HCT116 (cell line): Measurements from ENCODE around the gene CNTN5. TPM values are rescaled to one million over a fixed set of nuclear protein-coding genes. Genes with fewer than 3 reads are reported as not detected.

Experiments used
- ATAC-seq: fragments of 200-7000 bp; cut with Tn5 transposase; 2 replicates; pipeline ENCODE4 v1.9.1; 2020; ENCODE audit warnings: mild to moderate bottlenecking, moderate library complexity
- BruUV-seq: library from RNA; stranded (reverse); fragments of 400-500 nt; replicated peaks from 2 replicates; lab custom pipeline; 2021; lab: Mats Ljungman, UMichigan
- CTCF ChIA-PET: fragments of 300-600 bp; sonication (Branson Sonifier 250); formaldehyde crosslinking; loops from one replicate; lab custom pipeline; 2021; ENCODE audit warnings: antibody characterized with exemption; lab: Charles Lee
- POLR2A ChIA-PET: fragments of 300-600, 350-600 bp; sonication (Branson Sonifier 250); formaldehyde crosslinking; loops from one replicate; lab custom pipeline; 2021; ENCODE audit warnings: antibody characterized with exemption; lab: Charles Lee
- RAD21 ChIA-PET, 2 experiments: fragments of 300-600 bp; sonication (Branson Sonifier 250); formaldehyde crosslinking; loops; one replicate each; lab custom pipeline; 2023; ENCODE audit warnings: low total read pairs in 2 of 2; ENCODE audit not compliant: uncharacterized antibody in 2 of 2, unreplicated experiment in 2 of 2, low non-redundant PET in 1 of 2; lab: Charles Lee
- DNase-seq: peaks from one replicate; pipeline ENCODE4 v3.0.0-alpha.2; 2010; ENCODE audit warnings: low read depth, low spot score
- H2AFZ ChIP-seq: fragments of 200-600 bp; shearing (Covaris generic), sonication (generic); 2 replicates; pipeline ENCODE4 v1.6.1; 2017; ENCODE audit warnings: low read depth, mixed run types, mixed read lengths, antibody characterized with exemption, low read length; ENCODE audit not compliant: poor library complexity, severe bottlenecking
- H3K27ac ChIP-seq: 2 replicates; pipeline ENCODE4 v1.5.1; 2012; ENCODE audit warnings: low read depth, low read length
- H3K27me3 ChIP-seq: fragments of 200-600 bp; sonication (generic); 2 replicates; pipeline ENCODE4 v1.6.1; 2016; ENCODE audit warnings: mixed run types, low read length, mixed read lengths; ENCODE audit not compliant: insufficient read depth
- H3K36me3 ChIP-seq, 2 experiments: fragments of 200-500 bp in 1 of 2; fragments of 200-600 bp in 1 of 2; sonication (Bioruptor generic) in 1 of 2; sonication (generic) in 1 of 2; 2 replicates each; pipeline versions ENCODE4 v1.5.1 to v1.6.1; 2014 to 2016; ENCODE audit warnings: low read length in 2 of 2, inconsistent platforms in 1 of 2, mixed read lengths in 1 of 2, mixed run types in 1 of 2; ENCODE audit not compliant: insufficient read depth in 2 of 2, control insufficient read depth in 1 of 2
- H3K4me1 ChIP-seq, 2 experiments: fragments of 200-600 bp in 1 of 2; sonication (generic) in 1 of 2; 2 replicates each; pipeline versions ENCODE4 v1.5.1 to v1.6.1; 2012 to 2017; ENCODE audit warnings: low read length in 2 of 2, inconsistent platforms in 1 of 2, mild to moderate bottlenecking in 1 of 2, mixed read lengths in 1 of 2, mixed run types in 1 of 2, moderate library complexity in 1 of 2; ENCODE audit not compliant: insufficient read depth in 2 of 2, control insufficient read depth in 1 of 2
- H3K4me2 ChIP-seq: fragments of 200-600 bp; sonication (generic); 2 replicates; pipeline ENCODE4 v1.6.1; 2017; ENCODE audit warnings: mixed run types, low read length, mixed read lengths
- H3K4me3 ChIP-seq, 2 experiments: fragments of 200-600 bp in 1 of 2; sonication (generic) in 1 of 2; replicated peaks in 1 of 2; 2 replicates each; pipeline ENCODE4 v1.5.1; 2011 to 2016; ENCODE audit warnings: low read length in 2 of 2, control low read depth in 1 of 2, low read depth in 1 of 2, mild to moderate bottlenecking in 1 of 2, mixed read lengths in 1 of 2, mixed run types in 1 of 2
- H3K79me2 ChIP-seq: fragments of 200-600 bp; sonication (generic); 2 replicates; pipeline ENCODE4 v1.6.1; 2017; ENCODE audit warnings: mild to moderate bottlenecking, mixed run types, low read length, moderate library complexity, mixed read lengths; ENCODE audit not compliant: insufficient read depth
- H3K9ac ChIP-seq: fragments of 200-600 bp; sonication (generic); 2 replicates; pipeline ENCODE4 v1.6.1; 2016; ENCODE audit warnings: low read length, mixed read lengths
- H3K9me2 ChIP-seq: fragments of 200-600 bp; sonication (generic), shearing (Covaris generic); 2 replicates; pipeline ENCODE4 v1.6.1; 2017; ENCODE audit warnings: mixed run types, mild to moderate bottlenecking, moderate library complexity; ENCODE audit not compliant: insufficient read depth
- H3K9me3 ChIP-seq, 2 experiments: fragments of 200-500 bp in 1 of 2; fragments of 200-600 bp in 1 of 2; sonication (Bioruptor generic) in 1 of 2; sonication (generic) in 1 of 2; 2 replicates each; pipeline ENCODE4 v1.6.1; 2014 to 2017; ENCODE audit warnings: low read length in 2 of 2, mixed read lengths in 2 of 2, inconsistent platforms in 1 of 2, low read depth in 1 of 2, mild to moderate bottlenecking in 1 of 2, mixed run types in 1 of 2, moderate library complexity in 1 of 2; ENCODE audit not compliant: control insufficient read depth in 1 of 2, insufficient read depth in 1 of 2
- H4K20me1 ChIP-seq: fragments of 200-600 bp; sonication (generic), shearing (Covaris generic); 2 replicates; pipeline ENCODE4 v1.6.1; 2017; ENCODE audit warnings: mixed run types, mild to moderate bottlenecking, moderate library complexity; ENCODE audit not compliant: insufficient read depth
- CEBPB ChIP-seq: IDR thresholded peaks from 2 replicates; pipeline ENCODE4 v1.6.1; 2012; ENCODE audit warnings: low read depth
- ELF1 ChIP-seq: IDR thresholded peaks from 2 replicates; pipeline ENCODE4 v1.6.1; 2012; ENCODE audit warnings: low read depth, borderline replicate concordance
- MAX ChIP-seq: IDR thresholded peaks from 2 replicates; pipeline ENCODE4 v1.6.1; 2012
- intact Hi-C: fragments of 100-400 bp; cut with micrococcal nuclease; formaldehyde crosslinking; loops from 2 replicates; pipeline ENCODE4 v1.10.0; 2022
- total RNA-seq: library from RNA; stranded (reverse); gene quantifications from one replicate; pipeline ENCODE4 v1.2.1, GENCODE V29; 2021; ENCODE audit not compliant: unreplicated experiment
- TF ChIP-seq, protein P1 (sequence below): IDR thresholded peaks from 2 replicates; pipeline ENCODE4 v1.6.1; 2012; ENCODE audit warnings: low read depth
- TF ChIP-seq, protein P2 (sequence below), 3 experiments: fragments of 200-600 bp in 1 of 3; sonication (generic) in 1 of 3; IDR thresholded peaks in 2 of 3; conservative IDR thresholded peaks in 1 of 3; 2 replicates each; pipeline ENCODE4 v1.5.1; 2012 to 2017; ENCODE audit warnings: low read depth in 2 of 3, low read length in 2 of 3, antibody characterized with exemption in 1 of 3, borderline replicate concordance in 1 of 3, control low read depth in 1 of 3, mild to moderate bottlenecking in 1 of 3, mixed read lengths in 1 of 3, mixed run types in 1 of 3, moderate library complexity in 1 of 3; ENCODE audit not compliant: insufficient read depth in 1 of 3

The CNTN5 gene
- total RNA-seq, 1 experiment from 2014 or later: not detected

GRCh38 chr11:99568808-99569207 is 548.1 kb downstream of the CNTN5 start:
- H3K4me2 ChIP-seq: no peak overlapping the region
- H3K9me3 ChIP-seq: no peaks in the 10 kb centered on the region; a peak in 3 of 4 replicates
- H3K36me3 ChIP-seq: no peaks in the 10 kb centered on the region
- no peak overlapping the region for H3K27ac ChIP-seq
- no peaks in the 10 kb centered on the region for H3K27me3 ChIP-seq
- no peak overlapping the region for H3K4me3 ChIP-seq
- no peak overlapping the region for H3K9ac ChIP-seq
- no peak for DNase-seq
- no peaks in the 10 kb centered on the region for H3K4me1 ChIP-seq
- H4K20me1 ChIP-seq: no peaks in the 10 kb centered on the region
- no peak for ATAC-seq
- intact Hi-C loops: no loop called here
- RAD21 ChIA-PET: no interaction called here
- CTCF ChIA-PET: no interaction called here
- TF ChIP-seq, protein P1, sequence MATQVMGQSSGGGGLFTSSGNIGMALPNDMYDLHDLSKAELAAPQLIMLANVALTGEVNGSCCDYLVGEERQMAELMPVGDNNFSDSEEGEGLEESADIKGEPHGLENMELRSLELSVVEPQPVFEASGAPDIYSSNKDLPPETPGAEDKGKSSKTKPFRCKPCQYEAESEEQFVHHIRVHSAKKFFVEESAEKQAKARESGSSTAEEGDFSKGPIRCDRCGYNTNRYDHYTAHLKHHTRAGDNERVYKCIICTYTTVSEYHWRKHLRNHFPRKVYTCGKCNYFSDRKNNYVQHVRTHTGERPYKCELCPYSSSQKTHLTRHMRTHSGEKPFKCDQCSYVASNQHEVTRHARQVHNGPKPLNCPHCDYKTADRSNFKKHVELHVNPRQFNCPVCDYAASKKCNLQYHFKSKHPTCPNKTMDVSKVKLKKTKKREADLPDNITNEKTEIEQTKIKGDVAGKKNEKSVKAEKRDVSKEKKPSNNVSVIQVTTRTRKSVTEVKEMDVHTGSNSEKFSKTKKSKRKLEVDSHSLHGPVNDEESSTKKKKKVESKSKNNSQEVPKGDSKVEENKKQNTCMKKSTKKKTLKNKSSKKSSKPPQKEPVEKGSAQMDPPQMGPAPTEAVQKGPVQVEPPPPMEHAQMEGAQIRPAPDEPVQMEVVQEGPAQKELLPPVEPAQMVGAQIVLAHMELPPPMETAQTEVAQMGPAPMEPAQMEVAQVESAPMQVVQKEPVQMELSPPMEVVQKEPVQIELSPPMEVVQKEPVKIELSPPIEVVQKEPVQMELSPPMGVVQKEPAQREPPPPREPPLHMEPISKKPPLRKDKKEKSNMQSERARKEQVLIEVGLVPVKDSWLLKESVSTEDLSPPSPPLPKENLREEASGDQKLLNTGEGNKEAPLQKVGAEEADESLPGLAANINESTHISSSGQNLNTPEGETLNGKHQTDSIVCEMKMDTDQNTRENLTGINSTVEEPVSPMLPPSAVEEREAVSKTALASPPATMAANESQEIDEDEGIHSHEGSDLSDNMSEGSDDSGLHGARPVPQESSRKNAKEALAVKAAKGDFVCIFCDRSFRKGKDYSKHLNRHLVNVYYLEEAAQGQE: no peak
- TF ChIP-seq MAX (no peak), CEBPB (no peak), ELF1 (no peak)
- TF ChIP-seq, protein P2, sequence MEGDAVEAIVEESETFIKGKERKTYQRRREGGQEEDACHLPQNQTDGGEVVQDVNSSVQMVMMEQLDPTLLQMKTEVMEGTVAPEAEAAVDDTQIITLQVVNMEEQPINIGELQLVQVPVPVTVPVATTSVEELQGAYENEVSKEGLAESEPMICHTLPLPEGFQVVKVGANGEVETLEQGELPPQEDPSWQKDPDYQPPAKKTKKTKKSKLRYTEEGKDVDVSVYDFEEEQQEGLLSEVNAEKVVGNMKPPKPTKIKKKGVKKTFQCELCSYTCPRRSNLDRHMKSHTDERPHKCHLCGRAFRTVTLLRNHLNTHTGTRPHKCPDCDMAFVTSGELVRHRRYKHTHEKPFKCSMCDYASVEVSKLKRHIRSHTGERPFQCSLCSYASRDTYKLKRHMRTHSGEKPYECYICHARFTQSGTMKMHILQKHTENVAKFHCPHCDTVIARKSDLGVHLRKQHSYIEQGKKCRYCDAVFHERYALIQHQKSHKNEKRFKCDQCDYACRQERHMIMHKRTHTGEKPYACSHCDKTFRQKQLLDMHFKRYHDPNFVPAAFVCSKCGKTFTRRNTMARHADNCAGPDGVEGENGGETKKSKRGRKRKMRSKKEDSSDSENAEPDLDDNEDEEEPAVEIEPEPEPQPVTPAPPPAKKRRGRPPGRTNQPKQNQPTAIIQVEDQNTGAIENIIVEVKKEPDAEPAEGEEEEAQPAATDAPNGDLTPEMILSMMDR (IDR thresholded peaks at IDR 0.05 in 2 of 3, conservative IDR thresholded peaks at IDR 0.05 in 1 of 3; ENCODE audit: borderline replicate concordance in 1 of 3, insufficient read depth in 1 of 3, low read depth in 2 of 3, low read length in 2 of 3): no peak
- POLR2A ChIA-PET: no interaction called here
- BruUV-seq: no TSS peak
- H3K9me2 ChIP-seq: no peaks in the 10 kb centered on the region
- H2AFZ ChIP-seq: no peak overlapping the region
- H3K79me2 ChIP-seq: no peaks in the 10 kb centered on the region
